H1 (cell line): ENCODE results near the gene TMEM255B. TPM values are rescaled to one million over a fixed set of nuclear protein-coding genes. Genes with fewer than 3 reads are reported as not detected.

ENCODE experiments used
- CTCF ChIA-PET: fragments of 300-600 bp; sonication (Branson Sonifier 250); formaldehyde crosslinking; loops from one replicate; lab custom pipeline; 2021; ENCODE audit not compliant: partially characterized antibody; lab: Charles Lee
- POLR2A ChIA-PET: fragments of 300-600 bp; sonication (Branson Sonifier 250); formaldehyde crosslinking; loops from one replicate; lab custom pipeline; 2021; ENCODE audit warnings: inconsistent platforms; ENCODE audit not compliant: partially characterized antibody; lab: Charles Lee
- DNase-seq, 2 experiments: peaks; one replicate each; pipeline versions ENCODE4 v3.0.0 to v3.0.0-alpha.2; 2010 to 2022; ENCODE audit warnings: low spot score in 2 of 2, low read depth in 1 of 2, mixed read lengths in 1 of 2
- FAIRE-seq: peaks from 2 replicates; lab custom pipeline; 2011; peaks lifted over from hg19 to GRCh38; lab: Jason Lieb, UNC
- H2AFZ ChIP-seq: 2 replicates; pipeline ENCODE4 v1.8.1; 2012; ENCODE audit warnings: low read length, inconsistent platforms
- H2AK5ac ChIP-seq: 2 replicates; pipeline ENCODE4 v1.6.1; 2013; ENCODE audit warnings: low read depth, low read length
- H2BK120ac ChIP-seq: replicated peaks from 2 replicates; pipeline ENCODE3; 2013; ENCODE audit warnings: low read depth, low read length, inconsistent platforms
- H2BK12ac ChIP-seq: 2 replicates; pipeline ENCODE4 v1.6.1; 2013; ENCODE audit warnings: low read depth, low read length
- H2BK15ac ChIP-seq: 2 replicates; pipeline ENCODE4 v1.6.1; 2013; ENCODE audit warnings: low read length
- H2BK20ac ChIP-seq: 2 replicates; pipeline ENCODE4 v1.6.1; 2013; ENCODE audit warnings: low read length
- H2BK5ac ChIP-seq: 2 replicates; pipeline ENCODE4 v1.6.1; 2013; ENCODE audit warnings: low read depth, low read length
- H3K14ac ChIP-seq: 2 replicates; pipeline ENCODE4 v1.6.1; 2013; ENCODE audit warnings: inconsistent platforms; ENCODE audit not compliant: insufficient read length
- H3K18ac ChIP-seq: 2 replicates; pipeline ENCODE4 v1.6.1; 2013; ENCODE audit warnings: low read length; ENCODE audit errors: extremely low read depth
- H3K23ac ChIP-seq: 2 replicates; pipeline ENCODE4 v1.6.1; 2013; ENCODE audit warnings: inconsistent platforms; ENCODE audit not compliant: insufficient read length
- H3K23me2 ChIP-seq: 2 replicates; pipeline ENCODE4 v1.6.1; 2013; ENCODE audit warnings: low read depth, low read length
- H3K27ac ChIP-seq: 2 replicates; pipeline ENCODE4 v1.6.1; 2011; ENCODE audit warnings: low read depth, low read length, inconsistent platforms
- H3K27me3 ChIP-seq, 4 experiments: replicated peaks in 1 of 4; 1 replicate in 1 of 4; 2 replicates in 3 of 4; pipeline versions ENCODE4 v1.6.1 to v1.8.1; 2011 to 2013; ENCODE audit warnings: low read length in 3 of 4, mild to moderate bottlenecking in 3 of 4, inconsistent platforms in 2 of 4, mixed read lengths in 2 of 4, moderate library complexity in 1 of 4; ENCODE audit not compliant: control insufficient read depth in 3 of 4, insufficient read depth in 3 of 4; ENCODE audit errors: extremely low read depth in 1 of 4
- H3K36me3 ChIP-seq, 4 experiments: 2 replicates each; pipeline versions ENCODE4 v1.6.1 to v1.8.1; 2011 to 2013; ENCODE audit warnings: mild to moderate bottlenecking in 4 of 4, low read length in 3 of 4, moderate library complexity in 2 of 4, control low read depth in 1 of 4, inconsistent platforms in 1 of 4; ENCODE audit not compliant: insufficient read depth in 4 of 4, control insufficient read depth in 2 of 4
- H3K4ac ChIP-seq: replicated peaks from 2 replicates; pipeline ENCODE3; 2013; ENCODE audit warnings: low read length, low read depth, mixed read lengths, inconsistent platforms; ENCODE audit not compliant: insufficient read length
- H3K4me1 ChIP-seq, 4 experiments: replicated peaks in 1 of 4; 1 replicate in 1 of 4; 2 replicates in 3 of 4; pipeline versions ENCODE4 v1.6.1 to v1.8.1; 2011 to 2013; ENCODE audit warnings: low read length in 3 of 4, inconsistent platforms in 2 of 4, mixed read lengths in 1 of 4; ENCODE audit not compliant: insufficient read depth in 4 of 4, control insufficient read depth in 3 of 4
- H3K4me2 ChIP-seq, 2 experiments: 2 replicates each; pipeline versions ENCODE4 v1.6.1 to v1.8.1; 2011 to 2013; ENCODE audit warnings: low read depth in 2 of 2, low read length in 2 of 2, control low read depth in 1 of 2, inconsistent platforms in 1 of 2, mild to moderate bottlenecking in 1 of 2; ENCODE audit not compliant: insufficient read depth in 1 of 2
- H3K4me3 ChIP-seq, 4 experiments: fragments of 200-600, 300-600 bp in 1 of 4; sonication (generic), shearing (Covaris generic), sonication (Bioruptor Twin) in 1 of 4; 2 replicates each; pipeline versions ENCODE4 v1.5.1 to v1.8.1; 2011 to 2016; ENCODE audit warnings: low read length in 4 of 4, low read depth in 3 of 4, control low read depth in 2 of 4, inconsistent platforms in 2 of 4, mild to moderate bottlenecking in 2 of 4, mixed read lengths in 1 of 4, moderate library complexity in 1 of 4; ENCODE audit not compliant: insufficient read depth in 2 of 4; ENCODE audit errors: extremely low read depth in 1 of 4
- H3K56ac ChIP-seq: replicated peaks from 2 replicates; pipeline ENCODE3; 2013; ENCODE audit warnings: low read depth, mild to moderate bottlenecking, mixed read lengths, low read length, inconsistent platforms; ENCODE audit not compliant: insufficient read length
- H3K79me1 ChIP-seq: 2 replicates; pipeline ENCODE4 v1.6.1; 2013; ENCODE audit warnings: low read depth, low read length, control low read depth
- H3K79me2 ChIP-seq, 2 experiments: 2 replicates each; pipeline versions ENCODE4 v1.6.1 to v1.8.1; 2012 to 2013; ENCODE audit warnings: low read length in 2 of 2, mild to moderate bottlenecking in 2 of 2, inconsistent platforms in 1 of 2; ENCODE audit not compliant: insufficient read depth in 2 of 2, control insufficient read depth in 1 of 2
- H3K9ac ChIP-seq, 4 experiments: replicated peaks in 1 of 4; 1 replicate in 1 of 4; 2 replicates in 3 of 4; pipeline versions ENCODE4 v1.6.1 to v1.8.1; 2011 to 2013; ENCODE audit warnings: low read depth in 3 of 4, low read length in 3 of 4, control low read depth in 2 of 4, mild to moderate bottlenecking in 2 of 4, moderate library complexity in 2 of 4, inconsistent platforms in 1 of 4; ENCODE audit errors: extremely low read depth in 1 of 4
- H3K9me3 ChIP-seq, 2 experiments: 2 replicates each; pipeline versions ENCODE4 v1.6.1 to v1.8.1; 2012 to 2013; ENCODE audit warnings: mild to moderate bottlenecking in 2 of 2, moderate library complexity in 2 of 2, control low read depth in 1 of 2, inconsistent platforms in 1 of 2, low read depth in 1 of 2, low read length in 1 of 2, mixed read lengths in 1 of 2; ENCODE audit not compliant: insufficient read depth in 2 of 2
- H4K20me1 ChIP-seq, 2 experiments: replicated peaks in 1 of 2; 2 replicates each; pipeline versions ENCODE3 to v1.8.1; 2011 to 2013; ENCODE audit warnings: inconsistent platforms in 2 of 2, low read length in 2 of 2, mild to moderate bottlenecking in 1 of 2; ENCODE audit not compliant: insufficient read depth in 2 of 2, control insufficient read depth in 1 of 2
- H4K5ac ChIP-seq: 2 replicates; pipeline ENCODE4 v1.6.1; 2013; ENCODE audit warnings: low read length, low read depth, mixed read lengths, inconsistent platforms; ENCODE audit not compliant: insufficient read length
- H4K8ac ChIP-seq: 2 replicates; pipeline ENCODE4 v1.8.0; 2013; ENCODE audit warnings: mild to moderate bottlenecking, moderate library complexity, low read length, inconsistent platforms; ENCODE audit not compliant: insufficient read depth; ENCODE audit errors: extremely low read depth
- H4K91ac ChIP-seq: replicated peaks from 2 replicates; pipeline ENCODE3; 2013; ENCODE audit warnings: low read length, mixed read lengths, inconsistent platforms; ENCODE audit not compliant: insufficient read length
- ATF2 ChIP-seq: IDR thresholded peaks from 2 replicates; pipeline ENCODE4 v1.6.1; 2012; ENCODE audit warnings: low read length, inconsistent platforms
- BACH1 ChIP-seq: IDR thresholded peaks from 2 replicates; pipeline ENCODE4 v1.6.1; 2012; ENCODE audit warnings: low read length, improper control_type of control experiment
- BCL11A ChIP-seq, 2 experiments: IDR thresholded peaks; one replicate each; pipeline ENCODE4 v1.6.1; 2011; ENCODE audit warnings: low read depth in 2 of 2, low read length in 2 of 2, mild to moderate bottlenecking in 2 of 2
- CBX8 ChIP-seq: fragments of 300-800, 300-1000 bp; sonication (generic); IDR thresholded peaks from 2 replicates; pipeline ENCODE4 v1.7.1; 2016; ENCODE audit warnings: low read depth, low read length, borderline replicate concordance
- CEBPB ChIP-seq: IDR thresholded peaks from 2 replicates; pipeline ENCODE4 v1.6.1; 2012; ENCODE audit warnings: low read depth, low read length
- CTBP2 ChIP-seq: IDR thresholded peaks from 2 replicates; pipeline ENCODE4 v1.7.0; 2011; ENCODE audit warnings: borderline replicate concordance, mild to moderate bottlenecking, moderate library complexity, mixed read lengths, low read length; ENCODE audit not compliant: insufficient read depth, insufficient read length
- HDAC2 ChIP-seq, 2 experiments: fragments of 300-600 bp in 1 of 2; sonication (generic) in 1 of 2; IDR thresholded peaks; 2 replicates each; pipeline ENCODE4 v1.6.1; 2011 to 2012; ENCODE audit warnings: low read depth in 2 of 2, low read length in 2 of 2, mild to moderate bottlenecking in 2 of 2, moderate library complexity in 2 of 2, borderline replicate concordance in 1 of 2, inconsistent platforms in 1 of 2
- KDM4A ChIP-seq: IDR thresholded peaks from one replicate; pipeline ENCODE4 v1.7.1; 2012; ENCODE audit warnings: low read depth, mild to moderate bottlenecking, moderate library complexity, low read length, inconsistent platforms; ENCODE audit not compliant: severe bottlenecking
- POLR2A ChIP-seq, 2 experiments: IDR thresholded peaks; 1 replicate in 1 of 2; 2 replicates in 1 of 2; pipeline ENCODE4 v1.6.1; 2011; ENCODE audit warnings: low read depth in 2 of 2, low read length in 2 of 2, mild to moderate bottlenecking in 2 of 2; ENCODE audit errors: control extremely low read depth in 1 of 2
- RXRA ChIP-seq: IDR thresholded peaks from 2 replicates; pipeline ENCODE4 v1.6.1; 2011; ENCODE audit warnings: low read depth, mild to moderate bottlenecking, low read length, moderate library complexity; ENCODE audit not compliant: insufficient read depth
- SP2 ChIP-seq: IDR thresholded peaks from 2 replicates; pipeline ENCODE4 v1.6.1; 2012; ENCODE audit warnings: mild to moderate bottlenecking, low read length, inconsistent platforms
- SUZ12 ChIP-seq: fragments of 200-600 bp; sonication (generic); IDR thresholded peaks from 2 replicates; pipeline ENCODE4 v1.6.1; 2012; ENCODE audit warnings: mild to moderate bottlenecking, inconsistent platforms, low read length, moderate library complexity, mixed read lengths
- WGBS, 2 experiments: shearing (Covaris generic) in 1 of 2; methylation state at CpG; one replicate each; pipeline versions ENCODE4 v1.1.6 to v1.1.7; 2013 to 2015; ENCODE audit warnings: low lambda C conversion rate in 2 of 2, mixed read lengths in 2 of 2, inconsistent platforms in 1 of 2, low coverage in 1 of 2, missing lambda C conversion rate in 1 of 2; ENCODE audit not compliant: insufficient replicate concordance in 2 of 2, insufficient coverage in 1 of 2, insufficient read length in 1 of 2; ENCODE audit errors: extremely low coverage in 1 of 2, missing lambda C conversion rate in 1 of 2; 5-methylcytosine and 5-hydroxymethylcytosine counted together
- polyA plus RNA-seq, 7 experiments: library from polyadenylated mRNA; depleted of rRNA in 3 of 7; stranded (reverse) in 5 of 7; unstranded in 2 of 7; fragments of >200 nt in 5 of 7; fragments of 200-250 nt in 2 of 7; gene quantifications; 1 replicate in 5 of 7; 2 replicates in 1 of 7; 4 replicates in 1 of 7; pipeline versions ENCODE4 v1.2.1 to v1.2.3, GENCODE V29; 2011 to 2013; ENCODE audit warnings: missing spikeins in 2 of 7, mixed read lengths in 2 of 7
- total RNA-seq: library from RNA; stranded (reverse); fragmentation: NEBNext Ultra II Directional; extraction: Animal tissue kit (Norgen Biotek cat#: 25700); gene quantifications from 2 replicates; pipeline ENCODE4 v1.2.1, GENCODE V29; 2021

Gene TMEM255B
- total and polyA plus RNA-seq, 2 of the 8 experiments (the other 6 are each of a cell fraction or from before 2014, with no cell fraction given), result 3.4 to 4.4 TPM

GRCh38 chr13:113856716-113857065, 97.7 kb downstream of the TMEM255B start:
- FAIRE-seq (no peak), DNase-seq (peak in 1 of 2 experiments; percentile 32)
- Histone ChIP-seq H2BK12ac (no peak overlapping the region), H3K23me2 (no peaks in the 10 kb centered on the region; the same call in 1 of the 2 replicates), H3K4me2 (no peak overlapping the region), H2BK120ac (no peak overlapping the region), H3K27ac (no peak overlapping the region), H3K56ac (no peak overlapping the region), H3K4me3 (no peak overlapping the region), H3K9ac (no peak overlapping the region), H4K91ac (no peak overlapping the region), H3K4me1 (peaks cover 16 to 38% (median 23%) of the 10 kb centered on the region in 4 experiments), H3K23ac (no peak overlapping the region), H2AK5ac (no peak overlapping the region), H2BK20ac (no peak overlapping the region), H4K20me1 (peaks cover 0 to 10% of the 10 kb centered on the region in 2 experiments), H4K5ac (no peak overlapping the region), H3K79me1 (peaks cover 6% of the 10 kb centered on the region), H3K4ac (no peak overlapping the region), H3K18ac (no peak overlapping the region), H4K8ac (no peak overlapping the region), H2BK5ac (0 out of 2 replicates have a peak overlapping the region, but pooled peaks have one; percentile 44), H2AFZ (no peak overlapping the region), H3K36me3 (no peaks in the 10 kb centered on the region; a peak in 2 of 8 replicates), H3K14ac (no peak overlapping the region), H3K27me3 (no peaks in the 10 kb centered on the region), H3K79me2 (peaks cover 10 to 30% of the 10 kb centered on the region in 2 experiments), H3K9me3 (0 out of 4 replicates have a peak, but pooled peaks cover 0 to 2% of the 10 kb centered on the region in 2 experiments), H2BK15ac (no peak overlapping the region)
- ChIA-PET POLR2A (interaction anchor here (1.8 kb wide), 1 partner anchor 13 kb away, joined by 5 read pairs; no protein-coding TSS in a partner anchor), CTCF (interaction anchor here (0.6 to 1.6 kb wide), 4 partner anchors 18 to 47 kb away, joined by 3 to 4 read pairs (median 3); no protein-coding TSS in a partner anchor)
- WGBS, 2 experiments, result 89% methylated on average over 8 of the region's 9 CpGs; no CpG with 5 or more reads in 1 of the 2 experiments
- TF ChIP-seq SP2 (no peak), SUZ12 (no peak), BACH1 (no peak), CEBPB (no peak), CTBP2 (no peak), CBX8 (no peak), RXRA (no peak), BCL11A (IDR thresholded peaks at IDR 0.05; ENCODE audit: low read depth in 2 of 2, low read length in 2 of 2) (no peak), POLR2A (IDR thresholded peaks at IDR 0.05; ENCODE audit: control extremely low read depth in 1 of 2, low read depth in 2 of 2, low read length in 2 of 2) (no peak), ATF2 (no peak), HDAC2 (IDR thresholded peaks at IDR 0.05; ENCODE audit: borderline replicate concordance in 1 of 2, low read depth in 2 of 2, low read length in 2 of 2) (no peak), KDM4A (no peak)
